ENCODE measurements around the gene RNF128. TPM values are rescaled to one million over a fixed set of nuclear protein-coding genes. Genes with fewer than 3 reads are reported as not detected.

The RNF128 gene
- total and polyA plus RNA-seq, 2 donors (not counting 1 experiment from before 2014, with no cell fraction given), result not detected

- Histone ChIP-seq H3K4me3 (ENCODE audit: control extremely low read depth in 1 of 5, extremely low read depth in 1 of 5, insufficient read depth in 1 of 5, low read depth in 2 of 5, low read length in 4 of 5) (no peak overlapping the region), H3K27me3 (replicated peaks in 1 of 4; ENCODE audit: control extremely low read depth in 1 of 4, control insufficient read depth in 3 of 4, insufficient read depth in 4 of 4, low read length in 3 of 4) (peaks cover 0 to 10% (median 5%) of the 10 kb centered on the region in 4 experiments), H3K27ac (ENCODE audit: low read length in 2 of 2) (no peak overlapping the region), H2AFZ (ENCODE audit: insufficient read depth, low read depth, low read length, poor library complexity, severe bottlenecking) (no peak overlapping the region), H4K20me1 (ENCODE audit: control insufficient read depth, insufficient read depth, low read length, poor library complexity, severe bottlenecking) (no peaks in the 10 kb centered on the region), H3K79me2 (ENCODE audit: control insufficient read depth, insufficient read depth, low read length) (no peaks in the 10 kb centered on the region), H3K4me1 (ENCODE audit: control insufficient read depth in 2 of 2, insufficient read depth in 2 of 2, low read length in 2 of 2) (no peaks in the 10 kb centered on the region), H3K36me3 (replicated peaks in 1 of 2; ENCODE audit: control extremely low read depth in 1 of 2, control insufficient read depth in 1 of 2, extremely low read depth in 1 of 2, insufficient read depth in 2 of 2, low read length in 1 of 2) (no peaks in the 10 kb centered on the region), H3K9me3 (ENCODE audit: control extremely low read depth in 1 of 3, control insufficient read depth in 2 of 3, insufficient read depth in 1 of 3, low read length in 2 of 3) (no peaks in the 10 kb centered on the region), H3K4me2 (replicated peaks; ENCODE audit: low read depth, low read length, poor library complexity, severe bottlenecking) (no peak overlapping the region), H3K9ac (ENCODE audit: low read length) (no peak overlapping the region)
- Mint-ChIP-seq H3K27ac (no peak overlapping the region), H3K4me1 (peaks cover 9% of the 10 kb centered on the region), H3K4me3 (no peak overlapping the region), H3K9me3 (ENCODE audit: insufficient read depth) (no peaks in the 10 kb centered on the region), H3K27me3 (peaks cover 26% of the 10 kb centered on the region)
- CTCF ChIA-PET, result no interaction called here
- DNase-seq (no peak), ATAC-seq (ENCODE audit: low read depth) (no peak)
- no CpG with 5 or more reads among the region's 2 CpGs for WGBS (ENCODE audit: insufficient coverage)
- intact Hi-C loops (cut with micrococcal nuclease), result no loop called here
- POLR2A ChIA-PET, result no interaction called here
- TF ChIP-seq, protein P1, sequence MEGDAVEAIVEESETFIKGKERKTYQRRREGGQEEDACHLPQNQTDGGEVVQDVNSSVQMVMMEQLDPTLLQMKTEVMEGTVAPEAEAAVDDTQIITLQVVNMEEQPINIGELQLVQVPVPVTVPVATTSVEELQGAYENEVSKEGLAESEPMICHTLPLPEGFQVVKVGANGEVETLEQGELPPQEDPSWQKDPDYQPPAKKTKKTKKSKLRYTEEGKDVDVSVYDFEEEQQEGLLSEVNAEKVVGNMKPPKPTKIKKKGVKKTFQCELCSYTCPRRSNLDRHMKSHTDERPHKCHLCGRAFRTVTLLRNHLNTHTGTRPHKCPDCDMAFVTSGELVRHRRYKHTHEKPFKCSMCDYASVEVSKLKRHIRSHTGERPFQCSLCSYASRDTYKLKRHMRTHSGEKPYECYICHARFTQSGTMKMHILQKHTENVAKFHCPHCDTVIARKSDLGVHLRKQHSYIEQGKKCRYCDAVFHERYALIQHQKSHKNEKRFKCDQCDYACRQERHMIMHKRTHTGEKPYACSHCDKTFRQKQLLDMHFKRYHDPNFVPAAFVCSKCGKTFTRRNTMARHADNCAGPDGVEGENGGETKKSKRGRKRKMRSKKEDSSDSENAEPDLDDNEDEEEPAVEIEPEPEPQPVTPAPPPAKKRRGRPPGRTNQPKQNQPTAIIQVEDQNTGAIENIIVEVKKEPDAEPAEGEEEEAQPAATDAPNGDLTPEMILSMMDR (IDR thresholded peaks at IDR 0.05), result no peak
- TF ChIP-seq EZH2 (IDR thresholded peaks at IDR 0.05; ENCODE audit: borderline replicate concordance, insufficient read depth, low read depth, low read length, poor library complexity, severe bottlenecking), result no peak
Observed at GRCh38 chrX:106728337-106728736, 1.8 kb downstream of the RNF128 start.

- ATAC-seq (ENCODE audit: low read depth), result no peak
- no peaks in the 10 kb centered on the region for H4K20me1 ChIP-seq (ENCODE audit: control insufficient read depth, insufficient read depth, low read length, poor library complexity, severe bottlenecking)
- H2AFZ ChIP-seq (ENCODE audit: insufficient read depth, low read depth, low read length, poor library complexity, severe bottlenecking), result no peak overlapping the region
- H3K4me1 ChIP-seq (ENCODE audit: control insufficient read depth in 2 of 2, insufficient read depth in 2 of 2, low read length in 2 of 2), result no peaks in the 10 kb centered on the region
- intact Hi-C loops (cut with micrococcal nuclease), result no loop called here
- H3K9ac ChIP-seq (ENCODE audit: low read length), result no peak overlapping the region
- no CpG with 5 or more reads among the region's 4 CpGs for WGBS (ENCODE audit: insufficient coverage)
- Mint-ChIP-seq H3K27ac (no peak overlapping the region), H3K27me3 (peaks cover 20% of the 10 kb centered on the region), H3K4me3 (no peak overlapping the region), H3K4me1 (peaks cover 9% of the 10 kb centered on the region), H3K9me3 (ENCODE audit: insufficient read depth) (no peaks in the 10 kb centered on the region)
- ChIA-PET POLR2A (no interaction called here), CTCF (no interaction called here)
- H3K27me3 ChIP-seq (replicated peaks in 1 of 4; ENCODE audit: control extremely low read depth in 1 of 4, control insufficient read depth in 3 of 4, insufficient read depth in 4 of 4, low read length in 3 of 4), result peaks cover 0 to 10% (median 6%) of the 10 kb centered on the region in 4 experiments
- no peak overlapping the region for H3K4me2 ChIP-seq (replicated peaks; ENCODE audit: low read depth, low read length, poor library complexity, severe bottlenecking)
- H3K79me2 ChIP-seq (ENCODE audit: control insufficient read depth, insufficient read depth, low read length), result no peaks in the 10 kb centered on the region
- no peak for DNase-seq
- H3K9me3 ChIP-seq (ENCODE audit: control extremely low read depth in 1 of 3, control insufficient read depth in 2 of 3, insufficient read depth in 1 of 3, low read length in 2 of 3), result no peaks in the 10 kb centered on the region
- no peak overlapping the region for H3K27ac ChIP-seq (ENCODE audit: low read length in 2 of 2)
- no peaks in the 10 kb centered on the region for H3K36me3 ChIP-seq (replicated peaks in 1 of 2; ENCODE audit: control extremely low read depth in 1 of 2, control insufficient read depth in 1 of 2, extremely low read depth in 1 of 2, insufficient read depth in 2 of 2, low read length in 1 of 2)
- H3K4me3 ChIP-seq (ENCODE audit: control extremely low read depth in 1 of 5, extremely low read depth in 1 of 5, insufficient read depth in 1 of 5, low read depth in 2 of 5, low read length in 4 of 5), result no peak overlapping the region
- no peak for TF ChIP-seq EZH2 (IDR thresholded peaks at IDR 0.05; ENCODE audit: borderline replicate concordance, insufficient read depth, low read depth, low read length, poor library complexity, severe bottlenecking)
- TF ChIP-seq, protein P1 (IDR thresholded peaks at IDR 0.05), result no peak
Observed at GRCh38 chrX:106730401-106730800, 3.9 kb downstream of the RNF128 start.

Data from B cell (primary cell).